Neural cell (in vitro differentiated cells): ENCODE measurements around the gene C2orf49.

Experiments used
- EP300 ChIP-seq: fragments of 450-650 bp; conservative IDR thresholded peaks from 2 replicates; pipeline ENCODE4 v1.6.1; 2014; ENCODE audit warnings: antibody characterized with exemption, mild to moderate bottlenecking, moderate library complexity; ENCODE audit not compliant: poor library complexity, severe bottlenecking
- MXI1 ChIP-seq: fragments of 450-650 bp; conservative IDR thresholded peaks from 2 replicates; pipeline ENCODE4 v1.6.1; 2014; ENCODE audit warnings: antibody characterized with exemption, mild to moderate bottlenecking; ENCODE audit not compliant: poor library complexity, severe bottlenecking
- POLR2AphosphoS5 ChIP-seq: IDR thresholded peaks from 2 replicates; pipeline ENCODE4 v1.6.1; 2012
- RAD21 ChIP-seq: fragments of 450-650 bp; conservative IDR thresholded peaks from 2 replicates; pipeline ENCODE4 v1.6.1; 2014; ENCODE audit warnings: antibody characterized with exemption, mild to moderate bottlenecking, moderate library complexity
- SMC3 ChIP-seq: fragments of 450-650 bp; conservative IDR thresholded peaks from 2 replicates; pipeline ENCODE4 v1.6.1; 2014; ENCODE audit warnings: antibody characterized with exemption, mild to moderate bottlenecking, moderate library complexity; ENCODE audit not compliant: poor library complexity
- TAF1 ChIP-seq: IDR thresholded peaks from 2 replicates; pipeline ENCODE4 v1.6.1; 2012; ENCODE audit warnings: low read depth
- TF ChIP-seq, protein P1 (sequence below): fragments of 450-650 bp; IDR thresholded peaks from 2 replicates; pipeline ENCODE4 v1.5.1; 2014; ENCODE audit warnings: antibody characterized with exemption, mild to moderate bottlenecking, moderate library complexity; ENCODE audit not compliant: poor library complexity, severe bottlenecking
- TF ChIP-seq, protein P2 (sequence below): IDR thresholded peaks from 2 replicates; pipeline ENCODE4 v1.6.1; 2012; ENCODE audit warnings: borderline replicate concordance

DNA sequence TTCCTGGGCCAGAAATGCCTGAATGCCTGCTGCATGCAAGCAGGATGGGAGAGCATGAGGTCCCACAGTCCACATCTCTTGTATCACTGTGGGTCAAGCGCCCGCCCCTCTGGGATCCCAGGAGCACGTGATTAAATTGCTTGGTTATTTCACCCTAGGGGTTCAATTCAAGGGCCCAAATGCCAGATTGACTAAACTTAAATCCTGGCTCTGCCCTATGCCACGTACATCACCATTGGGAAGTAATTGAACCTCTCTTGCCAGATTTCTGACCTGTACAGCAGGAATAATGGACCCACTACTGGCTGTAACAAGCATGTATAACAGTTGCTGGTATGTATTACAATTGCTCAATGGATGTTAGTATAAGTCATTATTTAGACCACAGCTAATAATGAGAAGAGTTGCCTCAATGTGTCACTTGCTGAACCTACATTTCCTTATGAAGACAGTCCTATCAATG lies 41.6 kb downstream of the C2orf49 start:
- TF ChIP-seq, protein P1, sequence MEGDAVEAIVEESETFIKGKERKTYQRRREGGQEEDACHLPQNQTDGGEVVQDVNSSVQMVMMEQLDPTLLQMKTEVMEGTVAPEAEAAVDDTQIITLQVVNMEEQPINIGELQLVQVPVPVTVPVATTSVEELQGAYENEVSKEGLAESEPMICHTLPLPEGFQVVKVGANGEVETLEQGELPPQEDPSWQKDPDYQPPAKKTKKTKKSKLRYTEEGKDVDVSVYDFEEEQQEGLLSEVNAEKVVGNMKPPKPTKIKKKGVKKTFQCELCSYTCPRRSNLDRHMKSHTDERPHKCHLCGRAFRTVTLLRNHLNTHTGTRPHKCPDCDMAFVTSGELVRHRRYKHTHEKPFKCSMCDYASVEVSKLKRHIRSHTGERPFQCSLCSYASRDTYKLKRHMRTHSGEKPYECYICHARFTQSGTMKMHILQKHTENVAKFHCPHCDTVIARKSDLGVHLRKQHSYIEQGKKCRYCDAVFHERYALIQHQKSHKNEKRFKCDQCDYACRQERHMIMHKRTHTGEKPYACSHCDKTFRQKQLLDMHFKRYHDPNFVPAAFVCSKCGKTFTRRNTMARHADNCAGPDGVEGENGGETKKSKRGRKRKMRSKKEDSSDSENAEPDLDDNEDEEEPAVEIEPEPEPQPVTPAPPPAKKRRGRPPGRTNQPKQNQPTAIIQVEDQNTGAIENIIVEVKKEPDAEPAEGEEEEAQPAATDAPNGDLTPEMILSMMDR: no peak
- TF ChIP-seq, protein P2, sequence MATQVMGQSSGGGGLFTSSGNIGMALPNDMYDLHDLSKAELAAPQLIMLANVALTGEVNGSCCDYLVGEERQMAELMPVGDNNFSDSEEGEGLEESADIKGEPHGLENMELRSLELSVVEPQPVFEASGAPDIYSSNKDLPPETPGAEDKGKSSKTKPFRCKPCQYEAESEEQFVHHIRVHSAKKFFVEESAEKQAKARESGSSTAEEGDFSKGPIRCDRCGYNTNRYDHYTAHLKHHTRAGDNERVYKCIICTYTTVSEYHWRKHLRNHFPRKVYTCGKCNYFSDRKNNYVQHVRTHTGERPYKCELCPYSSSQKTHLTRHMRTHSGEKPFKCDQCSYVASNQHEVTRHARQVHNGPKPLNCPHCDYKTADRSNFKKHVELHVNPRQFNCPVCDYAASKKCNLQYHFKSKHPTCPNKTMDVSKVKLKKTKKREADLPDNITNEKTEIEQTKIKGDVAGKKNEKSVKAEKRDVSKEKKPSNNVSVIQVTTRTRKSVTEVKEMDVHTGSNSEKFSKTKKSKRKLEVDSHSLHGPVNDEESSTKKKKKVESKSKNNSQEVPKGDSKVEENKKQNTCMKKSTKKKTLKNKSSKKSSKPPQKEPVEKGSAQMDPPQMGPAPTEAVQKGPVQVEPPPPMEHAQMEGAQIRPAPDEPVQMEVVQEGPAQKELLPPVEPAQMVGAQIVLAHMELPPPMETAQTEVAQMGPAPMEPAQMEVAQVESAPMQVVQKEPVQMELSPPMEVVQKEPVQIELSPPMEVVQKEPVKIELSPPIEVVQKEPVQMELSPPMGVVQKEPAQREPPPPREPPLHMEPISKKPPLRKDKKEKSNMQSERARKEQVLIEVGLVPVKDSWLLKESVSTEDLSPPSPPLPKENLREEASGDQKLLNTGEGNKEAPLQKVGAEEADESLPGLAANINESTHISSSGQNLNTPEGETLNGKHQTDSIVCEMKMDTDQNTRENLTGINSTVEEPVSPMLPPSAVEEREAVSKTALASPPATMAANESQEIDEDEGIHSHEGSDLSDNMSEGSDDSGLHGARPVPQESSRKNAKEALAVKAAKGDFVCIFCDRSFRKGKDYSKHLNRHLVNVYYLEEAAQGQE: no peak
- TF ChIP-seq EP300: no peak
- no peak for TF ChIP-seq TAF1
- no peak for TF ChIP-seq MXI1
- TF ChIP-seq RAD21: no peak
- no peak for TF ChIP-seq POLR2AphosphoS5
- no peak for TF ChIP-seq SMC3
